ENCODE data around the gene GIPC1.
A peak's percentile ranks its signal among the peaks of the same experiment; 100 is the strongest.
"Not testable (repeated sequence)": the region's sequence is repeated elsewhere in the genome, so short reads cannot be mapped to it uniquely, and the experiment has no call there.

The GIPC1 gene

DNA sequence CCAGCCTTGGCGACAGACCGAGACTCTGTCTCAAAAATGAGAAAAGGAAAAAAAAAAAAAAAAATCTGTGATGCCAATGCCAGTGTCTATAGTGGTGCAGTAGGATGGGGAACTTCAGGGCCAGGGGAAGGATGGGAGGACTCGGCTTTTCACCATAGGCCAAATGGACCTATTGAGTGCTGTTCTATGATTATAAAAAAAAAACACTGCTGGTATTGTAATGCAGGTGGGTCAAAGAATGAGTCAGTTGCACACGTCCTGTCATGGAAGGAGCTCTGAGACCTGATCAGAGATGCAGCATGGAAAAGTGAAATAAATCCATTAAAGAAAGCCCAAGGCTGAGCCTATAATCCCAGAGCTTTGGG is 15.3 kb upstream of the GIPC1 start:
- H3K23ac ChIP-seq (ENCODE audit: low read length): no peak overlapping the region
- H3K4me1 ChIP-seq (ENCODE audit: control insufficient read depth, low read depth, low read length): peaks cover 3% of the 10 kb centered on the region
- no peak overlapping the region for H3K56ac ChIP-seq (ENCODE audit: low read length)
- H2BK120ac ChIP-seq (ENCODE audit: low read depth, low read length): no peak overlapping the region
- no peak overlapping the region for H2BK5ac ChIP-seq (ENCODE audit: low read length)
- H3K79me2 ChIP-seq (ENCODE audit: control insufficient read depth, insufficient read depth, low read length): peaks cover 9% of the 10 kb centered on the region
- no peak overlapping the region for H3K4me2 ChIP-seq (ENCODE audit: low read length)
- peaks cover 12% of the 10 kb centered on the region for H3K79me1 ChIP-seq (ENCODE audit: low read length)
- H3K18ac ChIP-seq (ENCODE audit: low read length): no peak overlapping the region
- WGBS (ENCODE audit: extremely low coverage, insufficient coverage, low lambda C conversion rate): no CpG with 5 or more reads among the region's 4 CpGs
- no peak for DNase-seq
- no peak overlapping the region for H2BK15ac ChIP-seq (replicated peaks; ENCODE audit: low read depth)
- H2AK5ac ChIP-seq (ENCODE audit: low read length): no peak overlapping the region
- no peak overlapping the region for H3K4me3 ChIP-seq (ENCODE audit: low read length)
- no peaks in the 10 kb centered on the region for H3K27me3 ChIP-seq (ENCODE audit: insufficient read depth, low read length, poor library complexity)
- no peak overlapping the region for H4K8ac ChIP-seq (ENCODE audit: low read depth, low read length)
- H3K27ac ChIP-seq (ENCODE audit: low read depth, low read length): no peak overlapping the region
- no peak overlapping the region for H3K4ac ChIP-seq (ENCODE audit: low read depth, low read length)
- no peak overlapping the region for H4K5ac ChIP-seq (ENCODE audit: low read length)
- no peak overlapping the region for H3K9ac ChIP-seq (ENCODE audit: low read length)
- peaks cover 15% of the 10 kb centered on the region for H3K36me3 ChIP-seq (ENCODE audit: control insufficient read depth, insufficient read depth, low read length)

- H3K4me3 ChIP-seq (ENCODE audit: low read length): no peak overlapping the region
- H3K4me1 ChIP-seq (ENCODE audit: control insufficient read depth, low read depth, low read length): no peaks in the 10 kb centered on the region
- no peak overlapping the region for H3K27ac ChIP-seq (ENCODE audit: low read depth, low read length)
- peaks cover 9% of the 10 kb centered on the region for H3K36me3 ChIP-seq (ENCODE audit: control insufficient read depth, insufficient read depth, low read length)
- H3K9ac ChIP-seq (ENCODE audit: low read length): no peak overlapping the region
- H2AK5ac ChIP-seq (ENCODE audit: low read length): no peak overlapping the region
- no peak for DNase-seq
- H2BK15ac ChIP-seq (replicated peaks; ENCODE audit: low read depth): no peak overlapping the region
- no peak overlapping the region for H2BK120ac ChIP-seq (ENCODE audit: low read depth, low read length)
- no peak overlapping the region for H3K18ac ChIP-seq (ENCODE audit: low read length)
- no peak overlapping the region for H3K4me2 ChIP-seq (ENCODE audit: low read length)
- H3K79me1 ChIP-seq (ENCODE audit: low read length): peaks cover 6% of the 10 kb centered on the region
- H3K4ac ChIP-seq (ENCODE audit: low read depth, low read length): no peak overlapping the region
- H4K5ac ChIP-seq (ENCODE audit: low read length): no peak overlapping the region
- peaks cover 3% of the 10 kb centered on the region for H3K79me2 ChIP-seq (ENCODE audit: control insufficient read depth, insufficient read depth, low read length)
- no peak overlapping the region for H4K8ac ChIP-seq (ENCODE audit: low read depth, low read length)
- no peak overlapping the region for H3K56ac ChIP-seq (ENCODE audit: low read length)
- no peak overlapping the region for H2BK5ac ChIP-seq (ENCODE audit: low read length)
- no peaks in the 10 kb centered on the region for H3K27me3 ChIP-seq (ENCODE audit: insufficient read depth, low read length, poor library complexity)
- no peak overlapping the region for H3K23ac ChIP-seq (ENCODE audit: low read length)
- no CpG with 5 or more reads among the region's 22 CpGs for WGBS (ENCODE audit: extremely low coverage, insufficient coverage, low lambda C conversion rate)
These were observed 14.6 kb upstream of the GIPC1 start for GRCh38 chr19:14510311-14511228.

DNA sequence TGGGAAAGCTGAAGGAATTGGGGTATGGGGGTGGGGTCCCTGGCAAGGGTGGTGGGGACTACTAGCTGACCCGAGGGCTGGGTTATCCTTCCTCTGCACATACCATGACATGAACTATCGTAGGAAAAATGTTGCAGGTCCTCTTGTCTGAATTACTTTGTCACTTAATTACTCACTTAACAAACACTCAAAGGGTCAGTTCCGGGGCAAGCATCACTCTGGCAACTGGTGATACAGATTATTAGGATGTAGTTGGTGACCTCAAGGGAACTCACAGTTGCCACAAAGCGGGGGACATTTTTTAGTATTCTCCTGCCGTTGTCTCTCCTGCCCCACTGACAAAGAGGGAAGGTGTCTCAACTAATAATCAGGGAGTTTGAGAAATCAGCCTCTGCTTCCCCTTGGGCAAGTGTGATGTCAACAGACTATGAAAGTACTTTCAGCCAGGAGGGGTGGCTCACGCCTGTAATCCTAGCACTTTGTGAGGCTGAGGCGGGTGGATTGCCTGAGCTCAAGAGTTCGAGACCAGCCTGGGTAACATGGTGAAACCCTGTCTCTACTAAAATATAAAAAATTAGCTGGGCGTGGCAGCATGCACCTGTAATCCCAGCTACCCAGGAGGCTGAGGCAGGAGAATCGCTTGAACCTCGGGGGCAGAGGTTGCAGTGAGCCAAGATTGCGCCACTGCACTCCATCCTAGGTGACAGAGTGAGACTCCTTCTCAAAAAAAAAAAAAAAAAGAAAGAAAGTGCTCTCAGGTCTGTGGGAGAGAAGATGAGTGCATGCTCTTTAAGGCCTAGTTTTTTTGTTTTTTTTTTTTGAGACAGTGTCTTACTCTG is 12.0 kb upstream of the GIPC1 start:
- Histone ChIP-seq H3K4ac (ENCODE audit: low read depth, low read length) (no peak overlapping the region), H3K4me1 (ENCODE audit: control insufficient read depth, low read depth, low read length) (no peaks in the 10 kb centered on the region), H3K23ac (ENCODE audit: low read length) (no peak overlapping the region), H3K79me2 (ENCODE audit: control insufficient read depth, insufficient read depth, low read length) (no peaks in the 10 kb centered on the region), H4K8ac (ENCODE audit: low read depth, low read length) (no peak overlapping the region), H3K27me3 (ENCODE audit: insufficient read depth, low read length, poor library complexity) (no peaks in the 10 kb centered on the region), H2AK5ac (ENCODE audit: low read length) (no peak overlapping the region), H3K4me2 (ENCODE audit: low read length) (no peak overlapping the region), H2BK5ac (ENCODE audit: low read length) (no peak overlapping the region), H3K18ac (ENCODE audit: low read length) (no peak overlapping the region), H3K27ac (ENCODE audit: low read depth, low read length) (no peak overlapping the region), H2BK15ac (replicated peaks; ENCODE audit: low read depth) (no peak overlapping the region), H3K56ac (ENCODE audit: low read length) (no peak overlapping the region), H3K79me1 (ENCODE audit: low read length) (no peaks in the 10 kb centered on the region), H3K36me3 (ENCODE audit: control insufficient read depth, insufficient read depth, low read length) (no peaks in the 10 kb centered on the region), H2BK120ac (ENCODE audit: low read depth, low read length) (no peak overlapping the region), H4K5ac (ENCODE audit: low read length) (no peak overlapping the region), H3K4me3 (ENCODE audit: low read length) (no peak overlapping the region), H3K9ac (ENCODE audit: low read length) (no peak overlapping the region)
- DNase-seq: no peak
- WGBS (ENCODE audit: extremely low coverage, insufficient coverage, low lambda C conversion rate): no CpG with 5 or more reads among the region's 12 CpGs

DNA sequence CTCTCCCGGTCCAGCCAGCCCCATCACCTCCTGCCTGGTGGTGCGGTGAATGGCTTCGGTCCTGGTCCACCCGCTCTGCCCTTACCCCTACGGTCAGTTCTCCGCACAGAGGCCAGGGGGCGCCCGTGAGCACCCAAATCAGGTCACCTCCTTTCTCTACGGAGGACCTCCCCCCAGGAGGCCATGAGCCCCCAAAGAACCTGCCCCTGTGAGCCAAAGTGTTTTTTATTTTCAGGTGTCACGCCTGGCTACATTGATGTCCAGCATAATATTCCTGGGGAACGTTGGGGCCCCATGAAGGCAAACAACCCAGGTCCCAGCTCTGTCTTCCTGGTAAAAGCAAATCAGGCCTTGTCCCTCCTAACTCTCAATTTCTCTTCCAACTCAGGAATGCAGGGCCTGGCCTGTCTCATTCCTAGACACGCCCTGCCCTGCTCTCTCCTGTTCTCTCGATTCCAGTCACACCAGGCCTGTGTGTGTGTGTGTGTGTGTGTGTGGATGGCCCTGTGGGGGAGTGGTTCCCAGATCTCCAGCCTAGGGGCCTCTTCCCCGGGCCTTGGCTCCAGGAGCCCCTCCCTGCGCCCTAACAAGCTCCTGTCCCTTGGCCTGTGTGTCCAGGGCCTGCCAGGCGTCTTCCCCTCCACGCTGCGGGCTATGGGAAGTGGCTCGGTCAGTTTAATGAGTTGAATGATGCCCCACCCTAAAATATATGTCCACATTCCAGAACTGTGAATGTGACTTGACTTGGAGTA is 9.7 kb upstream of the GIPC1 start:
- Histone ChIP-seq H3K27me3 (ENCODE audit: insufficient read depth, low read length, poor library complexity) (no peaks in the 10 kb centered on the region), H3K23ac (ENCODE audit: low read length) (no peak overlapping the region), H2BK15ac (replicated peaks; ENCODE audit: low read depth) (no peak overlapping the region), H4K5ac (ENCODE audit: low read length) (no peak overlapping the region), H2BK5ac (ENCODE audit: low read length) (no peak overlapping the region), H3K79me2 (ENCODE audit: control insufficient read depth, insufficient read depth, low read length) (no peaks in the 10 kb centered on the region), H3K36me3 (ENCODE audit: control insufficient read depth, insufficient read depth, low read length) (no peaks in the 10 kb centered on the region), H3K4ac (ENCODE audit: low read depth, low read length) (no peak overlapping the region), H3K79me1 (ENCODE audit: low read length) (no peaks in the 10 kb centered on the region), H4K8ac (ENCODE audit: low read depth, low read length) (no peak overlapping the region), H3K9ac (ENCODE audit: low read length) (no peak overlapping the region), H3K4me1 (ENCODE audit: control insufficient read depth, low read depth, low read length) (no peaks in the 10 kb centered on the region), H3K56ac (ENCODE audit: low read length) (no peak overlapping the region), H2BK120ac (ENCODE audit: low read depth, low read length) (no peak overlapping the region), H3K27ac (ENCODE audit: low read depth, low read length) (no peak overlapping the region), H3K18ac (ENCODE audit: low read length) (no peak overlapping the region), H3K4me3 (ENCODE audit: low read length) (no peak overlapping the region), H2AK5ac (ENCODE audit: low read length) (no peak overlapping the region), H3K4me2 (ENCODE audit: low read length) (no peak overlapping the region)
- no CpG with 5 or more reads among the region's 19 CpGs for WGBS (ENCODE audit: extremely low coverage, insufficient coverage, low lambda C conversion rate)
- DNase-seq: peak; percentile 83

GRCh38 chr19:14504575-14504974 is 8.6 kb upstream of the GIPC1 start:
- H3K56ac ChIP-seq (ENCODE audit: low read length); H3K27me3 ChIP-seq (ENCODE audit: insufficient read depth, low read length, poor library complexity); H2BK15ac ChIP-seq (replicated peaks; ENCODE audit: low read depth); H4K5ac ChIP-seq (ENCODE audit: low read length); H3K4me3 ChIP-seq (ENCODE audit: low read length); H2BK120ac ChIP-seq (ENCODE audit: low read depth, low read length); DNase-seq; H3K9ac ChIP-seq (ENCODE audit: low read length); H3K36me3 ChIP-seq (ENCODE audit: control insufficient read depth, insufficient read depth, low read length); H3K4ac ChIP-seq (ENCODE audit: low read depth, low read length); H3K4me2 ChIP-seq (ENCODE audit: low read length); H2BK5ac ChIP-seq (ENCODE audit: low read length); H2AK5ac ChIP-seq (ENCODE audit: low read length); H3K27ac ChIP-seq (ENCODE audit: low read depth, low read length); H3K79me1 ChIP-seq (ENCODE audit: low read length); H3K18ac ChIP-seq (ENCODE audit: low read length); H3K79me2 ChIP-seq (ENCODE audit: control insufficient read depth, insufficient read depth, low read length); H3K23ac ChIP-seq (ENCODE audit: low read length); H4K8ac ChIP-seq (ENCODE audit: low read depth, low read length); H3K4me1 ChIP-seq (ENCODE audit: control insufficient read depth, low read depth, low read length): not testable (repeated sequence)
- WGBS (ENCODE audit: extremely low coverage, insufficient coverage, low lambda C conversion rate): no CpG with 5 or more reads among the region's 8 CpGs

Data from mesendoderm (in vitro differentiated cells).